Measurements from ENCODE around the gene RAPGEF6.

GRCh38 chr5:131615957-131616356 lies 19.1 kb downstream of the RAPGEF6 start:
- TF ChIP-seq CTCF (IDR thresholded peaks at IDR 0.05; ENCODE audit: insufficient read depth, low read length) = no peak
- TF ChIP-seq POLR2AphosphoS5 (IDR thresholded peaks at IDR 0.05; ENCODE audit: low read depth) = no peak
- no peak for TF ChIP-seq REST (IDR thresholded peaks at IDR 0.05; ENCODE audit: insufficient replicate concordance, low read depth)
- TF ChIP-seq SPI1 (IDR thresholded peaks at IDR 0.05; ENCODE audit: borderline replicate concordance, low read depth) = peak; percentile 52; the same call in 1 of the 2 replicates
